ENCODE results near the gene GMFB.
"Not testable (repeated sequence)": the region's sequence is repeated elsewhere in the genome, so short reads cannot be mapped to it uniquely, and the experiment has no call there.

GMFB gene

GRCh38 chr14:54490445-54491175 is 1.8 kb upstream of the GMFB start:
- no peak for DNase-seq

GRCh38 chr14:54489731-54490444 is 1.1 kb upstream of the GMFB start:
- no peak for DNase-seq

GRCh38 chr14:54489318-54489683 is 521 bp upstream of the GMFB start:
- DNase-seq, result no peak

DNA sequence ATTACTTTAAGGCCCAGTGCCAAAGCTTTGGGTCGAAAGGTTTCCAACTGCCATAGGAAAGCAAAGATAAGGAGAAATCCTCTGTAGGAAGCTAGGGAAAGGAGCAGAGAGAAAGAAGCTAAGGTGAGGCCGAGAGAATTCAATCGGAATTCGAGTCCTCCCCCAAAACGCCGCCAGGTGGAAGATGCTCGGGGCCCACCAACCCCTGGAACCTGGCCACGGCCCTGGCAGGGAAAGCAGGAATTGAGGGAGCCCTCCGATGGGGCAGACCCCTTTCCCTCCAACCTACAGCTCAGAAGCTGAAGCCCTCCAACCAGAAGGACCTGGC is 498 bp downstream of the GMFB start:
- DNase-seq, result no peak

GRCh38 chr14:54487771-54488170 is 1.0 kb downstream of the GMFB start:
- no peak for DNase-seq

DNA sequence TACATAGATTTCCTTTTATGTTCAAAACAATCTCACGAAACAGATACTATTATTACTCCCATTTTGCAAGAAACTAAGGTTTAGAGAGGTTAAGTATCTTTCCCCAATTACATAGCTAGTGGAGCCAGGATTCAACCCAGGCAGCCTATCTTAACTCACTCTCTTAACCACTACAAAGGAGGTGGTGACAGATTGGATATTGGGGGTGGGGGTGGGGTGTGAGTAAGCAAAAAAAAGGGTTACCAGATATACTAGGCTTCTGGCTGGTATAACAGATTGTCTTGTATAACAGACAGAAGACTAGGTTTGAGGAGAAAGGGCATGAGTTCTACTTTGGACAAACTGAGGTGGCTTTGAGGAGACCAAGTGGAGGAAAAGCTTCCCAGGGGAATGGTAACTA is 2.1 kb downstream of the GMFB start:
- DNase-seq, result no peak

GRCh38 chr14:54483846-54484245 is 4.9 kb downstream of the GMFB start:
- no peak for DNase-seq

DNA sequence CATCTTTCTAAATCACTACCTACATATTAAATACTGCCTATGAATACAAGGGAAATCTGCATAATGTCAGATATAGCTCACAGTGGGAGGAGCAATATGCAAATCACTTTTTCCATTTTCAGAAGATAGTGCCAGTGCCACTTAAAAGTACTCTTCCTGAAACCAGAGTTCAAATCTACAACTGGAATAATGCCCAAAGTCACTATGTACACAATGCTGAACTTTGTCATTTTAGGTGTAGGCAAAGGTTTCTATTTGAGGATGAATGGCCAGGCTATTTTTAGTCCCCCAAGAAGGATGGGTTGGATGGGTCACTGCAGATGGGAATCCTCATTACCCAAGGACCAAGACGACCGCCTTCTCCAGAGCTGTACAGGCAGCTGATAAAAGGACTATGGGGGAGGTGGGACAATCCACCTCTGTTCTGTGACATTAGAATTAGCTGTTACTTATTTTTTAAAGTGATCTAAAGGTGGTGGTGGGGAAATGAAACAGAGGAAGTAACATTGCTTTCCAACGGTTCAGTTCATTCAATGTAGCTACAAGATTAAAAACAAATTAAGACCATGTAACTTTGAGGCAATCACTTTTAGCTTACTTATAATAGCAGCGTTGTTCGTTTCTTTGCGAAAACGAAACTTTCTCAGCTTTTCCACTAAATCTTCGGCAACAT is 5.6 kb downstream of the GMFB start:
- no peak for DNase-seq

GRCh38 chr14:54481695-54482094 is 7.1 kb downstream of the GMFB start:
- DNase-seq, result no peak

GRCh38 chr14:54480830-54481562 is 7.8 kb downstream of the GMFB start:
- DNase-seq, result no peak

GRCh38 chr14:54478636-54479215 is 10.1 kb downstream of the GMFB start:
- DNase-seq, result no peak

DNA sequence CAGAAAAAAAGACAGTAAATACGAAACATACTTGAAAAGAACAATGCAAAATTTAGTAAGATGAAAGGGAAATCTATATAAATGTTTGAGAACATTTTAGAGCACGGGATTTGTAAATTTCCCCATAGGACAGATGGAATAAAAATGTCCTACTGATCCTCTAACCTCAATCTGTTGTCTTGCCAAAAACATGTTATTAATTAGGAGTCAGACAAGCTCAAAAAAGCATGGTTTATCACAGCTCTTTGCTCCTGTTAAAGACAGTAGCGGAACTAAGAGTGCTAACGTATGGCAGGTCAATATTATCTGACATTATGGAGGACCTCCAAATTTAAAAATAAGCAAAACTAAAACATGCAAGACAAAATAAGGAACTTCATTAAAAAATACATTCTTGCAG is 12.9 kb downstream of the GMFB start:
- DNase-seq, result no peak

DNA sequence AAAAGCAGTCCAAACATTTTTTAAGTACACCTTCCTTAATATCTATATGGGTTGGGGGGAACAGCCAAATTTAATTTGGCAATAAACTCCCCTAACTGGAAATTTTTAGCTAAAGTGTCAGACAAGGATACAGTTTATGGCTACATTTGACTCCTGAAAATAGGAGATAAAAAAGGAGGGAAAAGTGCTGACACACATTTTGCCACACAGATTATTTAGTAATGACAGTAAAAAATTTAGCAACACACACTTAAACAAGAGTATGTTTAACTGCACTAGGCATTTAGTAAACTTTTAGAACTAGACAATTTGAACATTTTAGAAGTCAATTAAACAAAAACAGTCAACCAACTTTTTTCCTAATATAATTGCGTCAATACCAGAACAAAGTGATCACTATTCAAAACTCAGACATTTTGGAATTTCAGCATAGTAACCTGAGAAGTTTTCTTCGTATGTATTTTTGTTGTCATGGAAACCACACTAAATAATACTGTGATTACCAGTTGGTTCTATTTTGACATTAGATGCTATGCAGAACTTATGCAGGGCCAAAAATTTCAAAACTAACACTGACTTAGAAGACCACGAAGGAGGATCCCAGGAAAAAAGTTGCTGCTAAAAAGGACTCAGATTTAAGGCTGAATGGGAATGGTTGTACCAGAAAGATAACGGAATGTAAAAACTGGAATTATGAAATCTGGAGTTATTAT is 13.4 kb downstream of the GMFB start:
- DNase-seq, result no peak

- no peak for DNase-seq
These were observed 14.5 kb downstream of the GMFB start for GRCh38 chr14:54474232-54474793.

GRCh38 chr14:54472315-54472714 is 16.5 kb downstream of the GMFB start:
- DNase-seq, result no peak

GRCh38 chr14:54471641-54472040 is 17.1 kb downstream of the GMFB start:
- DNase-seq, result no peak

DNA sequence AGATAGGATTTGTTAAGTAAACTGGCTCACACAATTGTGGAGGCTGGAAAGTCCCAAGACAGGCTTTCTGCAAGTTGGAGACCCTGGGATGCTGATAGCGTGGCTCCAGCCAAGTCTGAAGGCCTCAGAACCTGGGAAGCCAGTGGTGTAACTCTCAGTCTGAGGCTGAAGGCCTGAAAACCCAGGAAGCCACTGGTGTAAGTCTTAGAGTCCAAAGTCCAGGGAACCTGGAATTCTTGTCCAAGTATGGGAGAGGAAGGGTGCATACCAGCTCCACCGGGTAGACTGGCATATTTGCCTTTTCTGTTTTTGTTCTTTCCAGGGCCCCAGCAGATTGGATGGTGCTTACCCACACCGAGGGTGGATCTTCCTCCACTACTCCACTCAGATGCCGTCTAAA is 18.1 kb downstream of the GMFB start:
- no peak for DNase-seq

DNA sequence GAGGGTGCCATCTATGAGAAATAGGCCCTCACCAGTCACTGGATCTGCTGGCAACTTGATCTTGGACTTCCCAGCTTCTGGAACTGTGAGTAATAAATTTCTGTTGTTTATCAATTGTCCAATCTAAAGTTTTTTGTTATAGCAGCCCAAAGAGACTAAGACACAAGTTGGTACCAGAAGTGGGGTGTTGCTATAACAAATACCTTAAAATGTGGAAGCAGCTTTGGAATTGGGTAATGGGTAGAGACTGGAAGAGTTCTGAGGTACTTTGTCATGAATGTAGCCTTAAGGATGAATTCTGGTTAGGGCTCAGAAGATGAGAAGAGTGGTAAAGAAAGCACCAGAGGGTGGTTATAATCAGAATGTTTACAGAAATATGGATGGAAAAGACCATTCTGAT is 21.5 kb downstream of the GMFB start:
- no peak for DNase-seq

DNA sequence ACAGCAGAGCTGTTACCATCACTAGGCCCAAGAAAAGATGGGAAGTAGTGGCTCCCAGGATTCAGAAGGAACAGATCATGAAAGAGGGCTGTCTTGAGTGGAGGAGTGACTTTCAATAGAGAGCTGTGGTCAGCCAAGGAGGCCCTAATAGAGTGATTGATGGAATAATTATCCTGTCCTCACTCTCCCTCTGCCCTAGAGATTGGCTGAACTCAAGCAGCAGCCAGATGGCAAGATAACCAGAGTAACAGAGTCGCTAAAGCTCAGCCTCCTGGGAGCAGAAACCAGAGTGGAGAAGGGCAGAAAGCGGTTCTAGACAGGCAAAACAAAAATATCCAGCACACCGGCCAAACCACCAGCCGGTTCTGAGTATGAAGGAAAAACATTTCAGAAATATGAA is 23.1 kb downstream of the GMFB start:
- no peak for DNase-seq

DNA sequence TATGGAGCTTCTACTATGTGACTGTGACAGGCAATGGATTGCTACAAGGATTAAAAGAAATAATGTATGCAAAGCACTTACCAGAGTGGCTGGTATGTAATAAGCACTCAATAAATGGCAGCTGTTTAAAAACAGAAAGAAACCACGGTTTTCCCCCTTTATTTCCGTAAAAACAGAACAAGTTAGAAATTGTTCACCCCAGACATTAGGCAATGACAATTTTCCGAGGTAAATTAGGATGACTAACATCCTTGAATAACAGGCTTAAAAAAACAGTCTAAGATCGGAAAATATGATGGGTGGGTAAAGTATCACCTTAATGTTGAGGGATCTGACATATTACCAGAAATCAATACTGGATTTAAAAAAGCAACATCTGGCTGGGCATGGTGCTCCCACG is 26.7 kb downstream of the GMFB start:
- DNase-seq, result no peak

DNA sequence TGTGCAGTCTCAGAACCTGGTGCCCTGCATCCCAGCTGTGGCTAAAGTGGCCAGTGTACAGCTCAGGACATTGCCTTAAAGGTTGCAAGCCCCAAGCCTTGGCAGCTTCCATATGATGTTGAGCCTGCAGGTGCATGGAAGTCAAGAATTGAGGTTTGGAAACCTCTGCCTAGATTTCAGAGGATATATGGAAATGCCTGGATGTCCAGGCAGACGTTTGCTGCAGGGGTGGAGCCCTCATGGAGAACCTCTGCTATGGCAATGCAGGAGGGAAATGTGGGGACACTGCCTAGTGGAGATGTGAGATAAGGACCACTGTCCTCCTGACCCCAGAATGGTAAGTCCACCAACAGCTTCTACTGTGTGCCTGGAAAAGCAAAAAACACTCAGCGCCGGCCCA is 29.7 kb downstream of the GMFB start:
- DNase-seq, result no peak

DNA sequence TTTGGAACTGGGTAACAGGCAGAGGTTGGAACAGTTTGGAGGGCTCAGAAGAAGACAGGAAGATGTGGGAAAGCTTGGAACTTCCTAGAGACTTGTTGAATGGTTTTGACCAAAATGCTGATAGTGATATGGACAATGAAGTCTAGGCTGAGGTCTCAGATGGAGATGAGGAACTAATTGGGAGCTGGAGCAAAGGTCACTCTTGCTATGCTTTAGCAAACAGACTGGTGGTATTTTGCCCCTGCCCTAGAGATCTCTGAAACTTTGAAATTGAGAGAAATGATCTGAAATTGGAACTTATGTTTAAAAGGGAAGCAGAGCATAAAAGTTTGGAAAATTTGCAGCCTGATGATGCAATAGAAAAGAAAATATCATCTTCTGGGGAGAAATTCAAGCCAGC is 30.2 kb downstream of the GMFB start:
- not testable (repeated sequence) for DNase-seq

All from NCI-H187 (cell line).